GM18517 (cell line): ENCODE data around the gene STK11.

Experiments used
- ATAC-seq: cut with Tn5 transposase; IDR thresholded peaks from one replicate; pipeline ENCODE4 v1.9.1; 2021; ENCODE audit warnings: mild to moderate bottlenecking, moderate library complexity; ENCODE audit not compliant: unreplicated experiment

STK11 gene, protein sequence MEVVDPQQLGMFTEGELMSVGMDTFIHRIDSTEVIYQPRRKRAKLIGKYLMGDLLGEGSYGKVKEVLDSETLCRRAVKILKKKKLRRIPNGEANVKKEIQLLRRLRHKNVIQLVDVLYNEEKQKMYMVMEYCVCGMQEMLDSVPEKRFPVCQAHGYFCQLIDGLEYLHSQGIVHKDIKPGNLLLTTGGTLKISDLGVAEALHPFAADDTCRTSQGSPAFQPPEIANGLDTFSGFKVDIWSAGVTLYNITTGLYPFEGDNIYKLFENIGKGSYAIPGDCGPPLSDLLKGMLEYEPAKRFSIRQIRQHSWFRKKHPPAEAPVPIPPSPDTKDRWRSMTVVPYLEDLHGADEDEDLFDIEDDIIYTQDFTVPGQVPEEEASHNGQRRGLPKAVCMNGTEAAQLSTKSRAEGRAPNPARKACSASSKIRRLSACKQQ

DNA sequence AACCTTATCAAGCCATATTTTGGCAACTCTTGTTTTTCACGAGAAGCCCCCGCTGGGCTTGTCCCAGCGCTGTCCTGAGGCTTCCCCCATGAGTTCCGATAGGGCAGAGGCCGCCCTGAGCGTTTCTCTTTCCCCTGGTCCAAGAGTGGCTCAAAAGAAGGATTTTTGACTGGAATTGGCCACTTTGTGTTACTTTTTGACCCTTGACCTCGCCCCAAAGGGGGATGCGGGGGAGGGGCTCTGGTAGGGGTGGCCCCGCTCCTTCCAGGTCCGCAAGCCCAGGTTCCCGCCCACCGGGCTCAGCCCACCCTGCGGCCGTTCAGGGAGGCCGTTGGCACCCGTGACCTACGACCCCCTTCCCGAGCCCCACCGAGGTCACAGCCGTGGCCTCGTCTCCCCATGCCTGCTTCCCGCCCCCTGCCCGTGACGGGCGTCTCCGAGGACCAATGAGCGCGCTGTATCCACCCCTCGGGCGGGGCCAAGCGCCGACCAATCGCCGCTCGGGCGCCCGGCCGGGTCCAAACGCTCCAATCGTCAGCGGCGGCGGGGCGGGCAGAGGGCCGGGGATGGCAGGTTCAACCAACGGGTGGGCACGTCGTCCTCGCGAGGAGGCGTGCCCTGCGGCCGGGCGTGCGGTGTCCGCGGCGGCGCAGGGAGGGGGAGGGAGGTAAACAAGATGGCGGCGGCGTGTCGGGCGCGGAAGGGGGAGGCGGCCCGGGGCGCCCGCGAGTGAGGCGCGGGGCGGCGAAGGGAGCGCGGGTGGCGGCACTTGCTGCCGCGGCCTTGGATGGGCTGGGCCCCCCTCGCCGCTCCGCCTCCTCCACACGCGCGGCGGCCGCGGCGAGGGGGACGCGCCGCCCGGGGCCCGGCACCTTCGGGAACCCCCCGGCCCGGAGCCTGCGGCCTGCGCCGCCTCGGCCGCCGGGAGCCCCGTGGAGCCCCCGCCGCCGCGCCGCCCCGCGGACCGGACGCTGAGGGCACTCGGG is at the start of gene STK11:
Gene STK11, plus strand, starts transcription at position 665 of the 986 bp plus-strand sequence. CDS start 1,136 bp downstream, outside the sequence.
- ATAC-seq, result peak; percentile 77

DNA sequence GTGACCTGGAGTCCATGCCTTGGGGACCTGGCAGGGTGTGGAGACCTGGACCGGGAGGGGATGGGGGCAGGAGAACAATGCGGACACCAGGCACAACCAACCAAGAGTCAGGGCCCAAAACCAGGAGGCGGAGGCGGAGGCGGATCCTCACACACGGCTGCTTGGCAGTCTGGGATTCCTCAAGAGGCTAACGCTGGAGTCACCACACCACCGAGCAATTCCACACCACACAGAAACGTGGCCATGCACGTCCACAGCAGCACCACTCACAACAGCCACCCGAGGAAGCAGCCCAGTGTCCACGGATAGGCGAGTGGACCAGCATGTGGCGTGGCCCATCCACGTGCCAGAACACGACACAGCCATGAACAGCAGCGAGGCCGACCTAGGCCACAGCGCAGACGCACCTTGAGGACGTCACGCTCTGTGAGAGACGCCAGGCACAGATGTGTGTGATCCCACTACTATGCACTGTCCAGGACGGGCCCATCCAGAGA is 49.2 kb upstream of the STK11 start:
- ATAC-seq, result no peak

DNA sequence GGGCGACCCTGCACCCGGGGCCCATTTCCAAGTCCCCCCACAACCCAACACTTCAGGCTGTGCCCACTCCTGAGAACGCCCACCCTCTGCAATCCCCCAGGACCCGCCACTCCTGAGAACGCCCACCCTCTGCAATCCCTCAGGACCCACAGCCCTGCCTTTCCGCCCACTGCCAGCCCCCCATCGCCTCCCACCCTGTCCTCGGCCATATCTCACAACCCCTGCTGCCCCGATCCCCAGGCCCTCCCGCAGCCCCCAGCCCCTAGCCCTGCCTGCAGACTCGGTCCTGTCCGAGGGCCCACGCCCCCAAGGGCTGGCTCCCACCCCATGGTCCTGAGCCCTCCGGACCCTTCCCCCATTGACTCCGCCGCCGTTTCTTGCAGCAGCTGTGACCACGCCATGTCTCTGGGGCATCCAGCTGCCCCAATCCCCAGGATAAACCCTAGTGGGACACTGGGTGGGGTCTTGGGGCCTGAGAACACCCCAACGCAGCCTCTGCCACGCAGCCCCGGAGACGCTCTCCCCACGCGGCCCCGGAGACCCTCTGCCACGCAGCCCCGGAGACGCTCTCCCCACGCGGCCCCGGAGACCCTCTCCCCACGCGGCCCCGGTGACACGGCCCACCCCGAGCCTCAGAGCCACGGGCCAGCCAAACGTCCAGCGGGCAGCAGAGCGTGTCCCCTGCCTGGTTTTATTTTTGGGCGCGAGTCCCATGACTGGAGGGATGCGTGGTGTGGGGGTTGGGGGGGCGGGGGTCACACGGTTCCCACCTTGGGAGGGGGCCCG is 48.6 kb upstream of the STK11 start:
- ATAC-seq, result no peak

DNA sequence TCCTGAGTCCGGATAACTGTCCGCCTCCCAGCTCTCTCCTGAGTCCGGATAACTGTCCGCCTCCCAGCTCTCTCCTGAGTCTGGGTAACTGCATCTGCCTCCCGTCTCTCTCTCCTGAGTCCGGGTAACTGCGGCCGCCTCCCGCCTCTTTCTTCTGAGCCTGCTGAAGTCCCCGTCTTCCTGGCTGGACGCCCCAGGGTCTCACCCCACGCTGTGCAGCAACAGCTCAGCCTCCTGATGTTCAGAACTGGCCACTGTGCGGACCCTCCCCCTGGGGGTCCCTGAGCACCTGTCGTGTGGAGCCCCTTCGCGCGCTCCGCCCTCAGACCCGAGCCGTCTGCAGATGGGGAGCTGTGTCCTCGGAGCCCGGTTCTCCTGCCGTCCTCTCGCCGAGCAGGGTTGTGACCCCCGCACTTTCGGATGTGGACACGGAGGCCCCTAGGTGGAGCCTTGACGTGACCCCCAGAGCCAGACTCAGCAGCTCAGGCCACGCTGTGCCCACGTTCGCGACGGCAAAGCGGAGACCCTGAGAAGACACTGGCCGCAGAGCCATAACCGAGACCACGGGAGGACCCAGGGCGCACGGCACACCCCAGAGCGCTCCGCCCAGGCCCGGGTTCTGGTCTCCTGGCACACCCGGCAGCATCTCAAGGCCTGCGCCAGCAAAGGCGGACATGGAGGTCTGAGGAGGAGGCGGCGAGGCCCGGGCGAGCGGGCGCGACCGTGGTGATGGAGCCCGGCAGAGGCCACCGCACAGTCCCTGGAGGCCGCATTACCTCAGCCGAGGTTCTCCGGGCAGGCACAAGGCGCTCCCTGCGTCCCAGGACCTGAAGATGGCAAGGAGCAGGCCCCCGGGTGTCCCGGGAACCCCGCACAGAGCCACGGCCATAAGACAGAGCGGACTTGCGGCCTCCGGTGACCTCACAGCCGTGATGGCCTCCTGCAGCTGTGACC is 47.4 kb upstream of the STK11 start:
- no peak for ATAC-seq

DNA sequence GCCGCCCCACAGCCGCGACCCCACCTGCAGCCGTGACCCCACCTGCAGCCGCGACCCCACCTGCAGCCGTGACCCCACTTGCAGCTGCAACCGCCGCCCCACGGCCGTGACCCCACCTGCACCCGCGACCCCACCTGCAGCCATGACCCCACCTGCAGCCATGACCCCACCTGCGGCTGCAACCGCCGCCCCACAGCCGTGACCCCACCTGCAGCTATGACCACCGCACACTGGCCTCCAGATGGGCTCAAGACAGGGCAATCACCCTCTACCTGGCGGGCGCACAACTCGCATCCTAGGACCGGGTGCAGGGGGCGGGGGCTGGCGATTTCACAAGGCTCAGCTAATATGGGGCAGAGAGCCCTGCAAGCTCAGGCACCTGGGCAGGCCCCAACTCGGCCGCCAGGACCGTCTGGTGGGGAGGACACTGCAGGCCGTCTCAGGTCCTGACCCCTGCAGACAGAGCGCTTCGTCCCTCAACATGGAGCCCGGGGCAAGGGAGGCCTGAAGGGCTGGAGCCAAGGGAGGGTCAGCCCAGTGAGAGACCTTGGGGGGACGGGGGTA is 46.6 kb upstream of the STK11 start:
- ATAC-seq, result no peak

DNA sequence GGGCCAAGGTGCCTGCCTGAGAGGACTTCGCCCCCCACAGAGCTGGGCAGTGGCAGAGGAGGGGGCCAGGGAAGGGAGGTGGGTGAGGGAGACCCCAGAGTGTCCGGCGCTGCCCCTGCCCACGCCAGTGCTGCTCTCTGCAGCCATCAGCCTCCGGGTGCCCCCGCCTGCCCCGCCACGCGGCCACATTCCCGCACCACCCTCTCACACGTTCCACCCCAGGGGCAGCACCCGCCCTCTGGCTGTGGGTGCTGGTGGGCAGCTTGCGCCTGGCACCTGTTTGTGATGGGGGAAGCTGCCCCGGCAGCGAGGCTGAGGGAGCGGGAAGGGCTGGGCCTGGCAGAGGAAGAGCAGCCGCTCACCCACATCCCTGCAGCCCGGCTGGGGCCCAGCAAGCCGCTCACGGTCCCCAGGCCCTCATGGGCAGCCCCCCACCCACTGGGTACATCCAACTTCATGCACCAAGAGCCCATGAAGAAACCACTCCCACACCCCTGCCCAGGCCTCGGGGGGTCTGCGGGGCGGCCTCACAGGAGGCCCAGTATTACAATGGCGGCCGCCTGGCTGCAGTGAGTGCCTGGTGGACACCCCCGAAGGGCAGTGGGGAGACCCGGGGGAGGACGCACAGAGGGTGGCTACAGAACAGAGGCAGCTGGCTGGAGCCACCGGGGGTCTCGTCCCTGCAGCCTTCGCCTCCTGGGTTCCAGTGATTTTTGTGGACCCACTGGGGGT is 45.5 kb upstream of the STK11 start:
- ATAC-seq, result no peak

DNA sequence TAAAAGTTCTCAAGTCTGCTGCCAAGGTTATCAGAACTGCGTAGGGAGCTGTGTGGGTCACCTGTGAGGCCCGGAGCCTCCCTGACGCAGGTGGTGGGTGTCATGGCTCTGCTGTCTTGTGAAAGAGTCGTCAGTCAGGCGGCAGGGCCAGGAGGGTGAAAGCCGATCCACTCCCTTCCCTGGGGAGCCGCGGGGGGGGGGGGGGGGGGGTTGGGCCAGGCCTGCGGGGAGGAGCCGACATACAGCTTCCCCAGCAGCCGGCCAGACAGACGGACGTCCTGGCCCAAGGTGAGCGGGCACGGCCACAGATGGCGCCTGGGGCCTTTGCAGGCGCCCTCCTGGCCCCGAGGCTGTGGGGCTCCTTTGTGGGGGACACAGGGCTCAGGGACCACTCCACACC is 43.9 kb upstream of the STK11 start:
- no peak for ATAC-seq

DNA sequence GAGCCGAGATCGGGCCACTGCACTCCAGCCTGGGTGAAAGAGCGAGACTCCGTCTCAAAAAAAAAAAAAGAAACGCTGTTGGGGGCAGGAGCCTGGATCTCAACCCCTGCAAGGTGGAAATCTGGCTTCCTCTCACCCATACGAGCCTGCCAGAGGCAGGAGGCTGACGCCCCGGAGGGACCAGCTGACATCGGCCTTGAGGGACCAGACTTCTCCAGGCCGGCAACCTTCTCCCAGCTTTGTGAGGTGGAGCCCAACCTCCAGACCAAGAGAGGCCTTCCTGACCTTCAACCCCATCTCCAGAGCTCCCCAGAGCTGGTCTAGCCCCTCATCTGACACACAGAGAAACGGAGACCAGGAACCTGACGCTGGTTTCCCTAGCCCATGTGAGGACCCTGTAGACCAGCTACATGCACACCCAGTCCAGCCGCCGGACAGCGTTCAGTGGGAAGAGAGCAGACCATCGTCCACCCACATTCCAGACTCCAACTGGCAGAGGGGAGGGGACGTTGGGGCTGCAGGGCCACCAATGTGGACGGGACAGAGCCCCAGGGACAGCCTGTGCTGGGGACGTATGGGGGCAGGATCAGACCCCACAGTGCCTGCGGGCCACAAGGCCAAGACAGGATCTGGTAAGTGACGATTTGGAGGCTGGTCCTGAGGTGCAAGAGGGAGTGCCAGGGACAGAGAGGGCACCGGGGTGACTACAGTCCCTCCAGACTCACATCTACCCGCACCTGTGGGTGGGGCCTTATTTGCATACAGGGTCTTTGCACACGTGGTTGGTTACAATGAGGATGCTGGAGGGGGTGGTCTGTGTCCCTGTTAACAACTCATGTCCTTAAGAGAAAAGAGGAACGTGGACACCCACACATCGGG is 42.9 kb upstream of the STK11 start:
- no peak for ATAC-seq

DNA sequence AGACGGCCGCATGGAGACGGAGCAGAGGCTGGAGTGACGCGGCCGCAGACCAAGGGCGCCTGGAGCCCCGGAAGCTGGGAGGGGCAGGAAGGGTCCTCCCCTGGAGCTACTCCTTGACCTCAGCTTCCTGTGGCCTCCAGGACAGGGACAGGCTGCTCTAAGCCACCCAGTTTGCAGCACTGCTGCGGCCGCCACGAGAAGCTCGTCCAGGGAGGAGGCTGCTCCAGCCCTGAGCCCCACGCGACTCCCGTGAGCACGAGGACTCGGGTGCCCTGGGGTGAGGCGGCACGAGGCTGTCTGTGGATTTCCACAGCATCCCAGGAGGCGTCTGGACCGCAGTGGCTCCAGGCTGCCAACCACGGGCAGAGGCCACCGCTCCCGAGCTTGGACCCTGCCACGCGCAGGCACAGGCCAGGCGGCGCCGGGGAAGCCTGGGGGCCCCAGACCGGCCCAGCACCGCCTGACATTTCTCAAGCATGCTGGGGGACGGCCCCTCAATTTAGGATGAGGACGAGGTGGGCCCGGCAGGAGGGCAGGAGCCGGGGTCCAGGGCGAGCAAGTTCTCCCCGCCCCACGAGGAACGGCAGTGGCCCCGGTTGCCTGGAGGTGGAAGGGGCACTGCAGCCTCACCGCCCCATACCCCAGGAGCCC is 42.2 kb upstream of the STK11 start:
- no peak for ATAC-seq

DNA sequence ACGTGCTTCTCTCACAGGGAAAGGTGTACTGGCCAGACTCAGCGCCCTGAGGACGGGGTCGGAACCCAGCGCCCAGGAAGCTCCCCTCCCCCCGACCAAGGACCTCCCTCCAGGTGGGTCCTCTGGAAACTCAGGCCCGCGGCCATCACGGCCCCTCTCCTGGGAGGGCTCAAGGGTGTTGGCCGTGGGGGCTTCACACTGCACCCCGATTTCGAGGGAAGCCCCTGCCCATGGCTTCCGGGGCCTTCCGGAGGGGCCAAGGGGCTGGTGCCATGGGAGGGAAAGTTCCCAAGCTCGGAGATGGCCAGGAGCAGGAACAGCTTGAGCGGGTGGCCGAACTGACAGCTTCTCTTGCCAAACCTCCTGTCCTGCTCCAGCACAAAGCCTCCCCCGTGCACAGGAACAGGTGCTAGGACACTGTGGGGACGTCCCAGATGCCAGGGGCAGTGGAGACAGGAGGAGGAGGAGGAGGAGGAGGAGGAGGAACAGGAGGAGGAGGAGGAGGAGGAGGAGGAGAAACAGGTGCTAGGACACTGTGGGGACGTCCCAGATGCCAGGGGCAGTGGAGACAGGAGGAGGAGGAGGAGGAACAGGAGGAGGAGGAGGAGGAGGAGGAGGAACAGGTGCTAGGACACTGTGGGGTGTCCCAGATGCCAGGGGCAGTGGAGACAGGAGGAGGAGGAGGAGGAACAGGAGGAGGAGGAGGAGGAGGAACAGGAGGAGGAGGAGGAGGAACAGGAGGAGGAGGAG is 41.5 kb upstream of the STK11 start:
- no peak for ATAC-seq

DNA sequence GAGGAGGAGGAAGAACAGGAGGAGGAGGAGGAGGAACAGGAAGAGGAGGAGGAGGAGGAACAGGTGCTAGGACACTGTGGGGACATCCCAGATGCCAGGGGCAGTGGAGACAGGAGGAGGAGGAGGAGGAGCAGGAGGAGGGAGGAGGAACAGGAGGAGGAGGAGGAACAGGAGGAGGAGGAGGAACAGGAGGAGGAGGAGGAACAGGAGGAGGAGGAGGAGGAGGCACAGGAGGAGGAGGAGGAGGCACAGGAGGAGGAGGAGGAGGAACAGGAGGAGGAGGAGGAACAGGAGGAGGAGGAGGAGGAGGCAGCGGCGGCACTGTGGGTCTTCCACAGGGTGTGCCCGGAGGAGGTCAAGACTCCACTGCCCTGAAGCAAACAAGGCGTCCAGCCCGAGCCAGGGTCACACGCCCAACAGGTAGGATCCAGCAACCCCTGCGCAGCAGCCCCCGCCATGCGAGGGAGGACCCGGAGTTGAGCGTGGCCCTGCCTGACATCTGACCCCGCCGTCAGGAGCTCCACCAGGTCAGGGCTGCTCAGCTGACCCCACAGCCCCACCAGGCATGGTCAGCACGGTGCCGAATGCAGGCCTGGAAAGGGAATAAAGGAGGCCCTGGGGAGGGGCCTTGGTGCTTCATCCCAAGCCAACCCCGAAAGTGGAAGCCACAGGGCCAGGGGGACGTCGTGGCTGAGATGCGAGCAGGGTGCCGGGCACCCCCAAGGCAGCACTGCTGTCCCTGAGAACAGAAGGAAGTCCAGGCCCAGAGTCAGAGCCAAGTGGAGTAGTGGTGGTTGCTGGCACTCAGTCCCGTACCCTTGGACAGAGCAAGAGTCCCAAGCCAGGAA is 40.7 kb upstream of the STK11 start:
- ATAC-seq, result no peak

DNA sequence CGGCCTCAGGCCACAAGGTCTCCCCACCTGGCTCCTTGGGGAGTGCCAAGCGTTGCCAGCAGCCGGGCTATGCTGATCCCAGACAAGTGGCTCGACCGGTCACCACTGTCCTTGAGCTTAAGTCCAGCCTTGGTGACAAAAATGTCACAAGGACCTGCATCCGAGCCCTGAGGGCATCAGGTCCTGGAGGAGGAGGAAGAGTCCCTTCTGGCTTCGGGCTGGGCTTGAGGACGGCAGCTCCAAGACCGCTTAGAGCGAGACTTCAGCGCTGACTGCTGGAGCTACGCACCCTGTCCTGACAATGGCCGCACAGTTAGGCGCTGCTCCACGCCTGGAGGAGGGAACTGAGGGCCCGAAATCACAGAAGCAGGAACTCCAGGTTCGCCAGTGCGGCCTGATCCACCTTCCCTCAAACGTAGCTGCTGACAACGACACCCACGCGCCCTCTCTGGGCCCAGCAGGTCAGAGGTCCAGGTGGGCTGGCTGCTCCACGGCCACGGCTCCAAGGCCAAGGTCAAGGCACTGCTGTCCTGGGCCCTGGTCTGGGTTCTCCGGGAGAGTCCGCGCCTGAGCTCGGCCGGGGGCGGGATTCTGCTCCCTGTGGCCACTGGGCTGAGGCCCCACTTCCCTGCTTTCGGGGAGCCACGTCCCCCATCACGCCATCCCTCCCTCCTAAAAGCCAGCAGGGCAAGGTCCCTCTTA is 38.6 kb upstream of the STK11 start:
- no peak for ATAC-seq

DNA sequence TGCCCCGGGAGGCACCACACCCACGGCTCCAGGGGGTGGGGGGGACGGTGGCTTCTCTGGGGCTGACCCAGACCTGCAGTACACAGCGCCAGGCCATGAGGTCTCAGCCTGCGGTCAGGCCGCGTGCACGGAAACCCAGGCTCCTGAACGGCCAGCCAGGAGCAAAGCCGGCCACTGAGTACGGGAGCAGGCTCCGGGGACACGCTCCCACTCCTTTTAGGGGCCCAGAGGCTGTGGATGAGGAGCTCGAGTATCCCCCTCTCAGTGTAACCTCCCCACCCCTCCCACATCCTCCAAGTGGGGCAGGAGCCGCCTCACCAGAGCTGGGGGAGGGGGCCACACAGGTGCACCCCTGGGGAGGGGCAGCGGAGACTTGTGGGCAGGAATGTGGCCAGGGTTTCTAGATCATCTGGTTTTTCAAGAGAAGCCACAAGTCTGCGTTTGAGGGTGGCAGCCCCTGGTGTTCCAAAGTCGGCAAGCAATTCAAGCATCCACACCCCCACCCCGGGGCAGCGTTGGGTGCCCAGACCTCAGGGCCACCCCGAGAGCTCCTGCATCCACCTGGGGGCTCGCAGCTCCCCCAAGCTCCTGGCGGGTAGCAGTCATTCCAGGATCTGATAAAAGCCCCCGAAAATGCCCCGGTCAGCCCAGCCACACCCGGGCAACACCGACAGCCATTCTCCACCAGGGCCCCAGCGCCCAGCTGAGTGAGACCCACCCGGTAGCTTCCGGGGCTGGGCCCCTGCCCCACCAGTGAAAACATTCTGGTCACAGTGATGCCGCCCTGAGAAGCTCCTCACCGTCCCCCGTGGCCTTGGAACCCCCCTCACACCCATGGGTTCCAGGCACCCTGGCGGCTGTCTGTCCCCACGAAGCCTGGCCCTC is 37.6 kb upstream of the STK11 start:
- ATAC-seq, result no peak
